H9 (cell line): ENCODE results near the gene MBOAT2. TPM values are rescaled to one million over a fixed set of nuclear protein-coding genes. Genes with fewer than 3 reads are reported as not detected.

ENCODE experiments used
- DNase-seq: peaks from one replicate; pipeline ENCODE4 v3.0.0-alpha.2; 2017
- H2AFZ ChIP-seq: one replicate; pipeline ENCODE4 v1.6.1; 2013; ENCODE audit warnings: mild to moderate bottlenecking, low read length, control low read depth, moderate library complexity
- H2AK5ac ChIP-seq: 2 replicates; pipeline ENCODE4 v1.6.1; 2013; ENCODE audit warnings: low read length, control low read depth, mixed read lengths; ENCODE audit not compliant: insufficient read length
- H2BK120ac ChIP-seq: one replicate; pipeline ENCODE4 v1.6.1; 2013; ENCODE audit warnings: low read depth, mild to moderate bottlenecking, low read length, control low read depth, inconsistent platforms; ENCODE audit not compliant: poor library complexity, severe bottlenecking
- H2BK12ac ChIP-seq: 2 replicates; pipeline ENCODE4 v1.6.1; 2013; ENCODE audit warnings: low read length, control low read depth, mixed read lengths, low read depth; ENCODE audit not compliant: insufficient read length
- H2BK15ac ChIP-seq: 2 replicates; pipeline ENCODE4 v1.6.1; 2013; ENCODE audit warnings: low read depth, low read length, control low read depth
- H2BK20ac ChIP-seq: one replicate; pipeline ENCODE4 v1.6.1; 2013; ENCODE audit warnings: low read depth, mild to moderate bottlenecking, low read length, control low read depth, inconsistent platforms; ENCODE audit not compliant: poor library complexity, severe bottlenecking
- H2BK5ac ChIP-seq: 2 replicates; pipeline ENCODE4 v1.6.1; 2013; ENCODE audit warnings: low read length, control low read depth, mixed read lengths; ENCODE audit not compliant: insufficient read length
- H3K14ac ChIP-seq: 2 replicates; pipeline ENCODE4 v1.6.1; 2013; ENCODE audit warnings: low read length, control low read depth; ENCODE audit not compliant: insufficient read depth
- H3K18ac ChIP-seq: 2 replicates; pipeline ENCODE4 v1.6.1; 2013; ENCODE audit warnings: low read depth, mild to moderate bottlenecking, mixed read lengths, low read length, control low read depth; ENCODE audit not compliant: insufficient read length
- H3K23ac ChIP-seq: 2 replicates; pipeline ENCODE4 v1.6.1; 2013; ENCODE audit warnings: low read length, control low read depth, mixed read lengths, low read depth; ENCODE audit not compliant: insufficient read length
- H3K23me2 ChIP-seq: 2 replicates; pipeline ENCODE4 v1.6.1; 2013; ENCODE audit warnings: low read depth, mild to moderate bottlenecking, mixed read lengths, low read length, control low read depth; ENCODE audit not compliant: insufficient read length, poor library complexity, severe bottlenecking
- H3K27ac ChIP-seq: 2 replicates; pipeline ENCODE4 v1.5.1; 2013; ENCODE audit warnings: low read length, control low read depth, mixed read lengths, low read depth; ENCODE audit not compliant: insufficient read length
- H3K27me3 ChIP-seq: 2 replicates; pipeline ENCODE4 v1.6.1; 2013; ENCODE audit warnings: low read length, control low read depth, inconsistent platforms; ENCODE audit not compliant: insufficient read depth
- H3K4ac ChIP-seq: 2 replicates; pipeline ENCODE4 v1.6.1; 2013; ENCODE audit warnings: low read depth, mild to moderate bottlenecking, control low read depth, inconsistent platforms, low read length, moderate library complexity
- H3K4me1 ChIP-seq: 2 replicates; pipeline ENCODE4 v1.6.1; 2013; ENCODE audit warnings: low read length, control low read depth, inconsistent platforms; ENCODE audit not compliant: insufficient read depth
- H3K4me2 ChIP-seq: 2 replicates; pipeline ENCODE4 v1.6.1; 2013; ENCODE audit warnings: low read length, control low read depth, mixed read lengths; ENCODE audit not compliant: insufficient read length, insufficient read depth
- H3K56ac ChIP-seq: 2 replicates; pipeline ENCODE4 v1.6.1; 2013; ENCODE audit warnings: low read depth, mild to moderate bottlenecking, mixed read lengths, low read length, control low read depth; ENCODE audit not compliant: insufficient read length
- H3K79me1 ChIP-seq: 2 replicates; pipeline ENCODE4 v1.6.1; 2013; ENCODE audit warnings: low read depth, mild to moderate bottlenecking, moderate library complexity, low read length, control low read depth, inconsistent platforms; ENCODE audit not compliant: insufficient read depth, poor library complexity, severe bottlenecking
- H3K79me2 ChIP-seq: 2 replicates; pipeline ENCODE4 v1.6.1; 2013; ENCODE audit warnings: low read length, control low read depth, inconsistent platforms; ENCODE audit not compliant: insufficient read depth
- H3K9ac ChIP-seq: 2 replicates; pipeline ENCODE4 v1.6.1; 2013; ENCODE audit warnings: low read length, control low read depth, mixed read lengths; ENCODE audit not compliant: insufficient read length; ENCODE audit errors: extremely low read depth
- H3K9me3 ChIP-seq: one replicate; pipeline ENCODE4 v1.6.1; 2013; ENCODE audit warnings: low read depth, low read length, inconsistent platforms; ENCODE audit not compliant: control insufficient read depth
- H3T11ph ChIP-seq: one replicate; pipeline ENCODE4 v1.6.1; 2013; ENCODE audit warnings: mild to moderate bottlenecking, low read length, control low read depth, inconsistent platforms
- H4K20me1 ChIP-seq: one replicate; pipeline ENCODE4 v1.6.1; 2013; ENCODE audit not compliant: control insufficient read depth, insufficient read length, insufficient read depth
- H4K5ac ChIP-seq: 2 replicates; pipeline ENCODE4 v1.6.1; 2013; ENCODE audit warnings: low read depth, mild to moderate bottlenecking, mixed read lengths, low read length, control low read depth; ENCODE audit not compliant: insufficient read length
- H4K8ac ChIP-seq: replicated peaks from 2 replicates; pipeline ENCODE4 v1.6.1; 2013; ENCODE audit warnings: low read length, control low read depth, mixed read lengths, low read depth; ENCODE audit not compliant: insufficient read length
- H4K91ac ChIP-seq: 2 replicates; pipeline ENCODE4 v1.6.1; 2013; ENCODE audit warnings: low read depth, mild to moderate bottlenecking, moderate library complexity, mixed read lengths, low read length, control low read depth; ENCODE audit not compliant: insufficient read length
- H3K27ac Mint-ChIP-seq, 3 experiments: 2 replicates in 2 of 3; 3 replicates in 1 of 3; pipeline ENCODE4 v1.8.0; 2020 to 2021; ENCODE audit warnings: mixed read lengths in 3 of 3, mild to moderate bottlenecking in 1 of 3, moderate library complexity in 1 of 3
- H3K27me3 Mint-ChIP-seq: 2 replicates; pipeline ENCODE4 v1.8.0; 2021; ENCODE audit warnings: low read depth, mild to moderate bottlenecking, moderate library complexity, mixed read lengths
- H3K36me3 Mint-ChIP-seq, 3 experiments: 2 replicates in 2 of 3; 3 replicates in 1 of 3; pipeline ENCODE4 v1.8.0; 2020 to 2021; ENCODE audit warnings: low read depth in 3 of 3, mixed read lengths in 3 of 3; ENCODE audit not compliant: insufficient read depth in 1 of 3
- H3K4me1 Mint-ChIP-seq, 2 experiments: 2 replicates each; pipeline ENCODE4 v1.8.0; 2020; ENCODE audit warnings: mixed read lengths in 2 of 2
- H3K4me3 Mint-ChIP-seq, 2 experiments: 2 replicates in 1 of 2; 3 replicates in 1 of 2; pipeline ENCODE4 v1.8.0; 2020 to 2021; ENCODE audit warnings: mild to moderate bottlenecking in 2 of 2, mixed read lengths in 2 of 2, moderate library complexity in 1 of 2
- H3K9me3 Mint-ChIP-seq, 2 experiments: 2 replicates in 1 of 2; 3 replicates in 1 of 2; pipeline ENCODE4 v1.8.0; 2020; ENCODE audit warnings: mild to moderate bottlenecking in 2 of 2, mixed read lengths in 2 of 2, moderate library complexity in 1 of 2
- WGBS: extraction: QIAGEN DNeasy Blood & Tissue Kit; methylation state at CpG from one replicate; pipeline ENCODE4 v1.1.7; 2013; ENCODE audit warnings: missing lambda C conversion rate, low lambda C conversion rate, mixed read lengths; ENCODE audit not compliant: insufficient read length; ENCODE audit errors: extremely low coverage; 5-methylcytosine and 5-hydroxymethylcytosine counted together
- total RNA-seq: library from RNA; stranded (reverse); gene quantifications from 2 replicates; pipeline ENCODE4 v1.2.1, GENCODE V29; 2021
- TF ChIP-seq, protein P1 (sequence below): fragments of 200-600 bp; sonication (generic); conservative IDR thresholded peaks from 3 replicates; pipeline ENCODE4 v1.8.0; 2021; ENCODE audit warnings: antibody characterized with exemption, mild to moderate bottlenecking

Gene MBOAT2
- total RNA-seq, 1 experiment from 2014 or later, result 20.2 TPM

DNA sequence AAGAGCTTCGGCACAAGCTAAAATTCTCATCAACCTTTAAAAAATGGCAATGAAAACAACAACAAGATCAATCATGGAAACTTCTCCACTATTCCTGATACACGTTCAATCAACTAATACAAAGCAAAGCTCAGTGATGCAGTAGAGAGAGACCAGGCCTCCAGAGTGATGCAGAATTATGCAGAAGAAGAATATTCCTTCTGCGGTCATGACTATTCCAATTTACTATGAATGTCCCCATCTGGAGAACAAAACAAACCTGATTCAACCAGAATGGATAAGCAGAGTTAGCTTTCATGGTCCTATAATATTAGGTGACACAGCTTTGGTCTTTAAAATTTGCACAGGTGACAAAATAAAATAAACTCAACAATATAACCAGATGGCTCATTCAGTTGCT, 12.5 kb upstream of the MBOAT2 start:
- Histone ChIP-seq H3K4me1 (no peaks in the 10 kb centered on the region), H2BK15ac (no peak overlapping the region), H3K9ac (no peak overlapping the region), H2AFZ (no peak overlapping the region), H3K18ac (no peak overlapping the region), H3T11ph (no peak overlapping the region), H3K27me3 (no peaks in the 10 kb centered on the region), H2BK5ac (no peak overlapping the region), H3K79me2 (no peaks in the 10 kb centered on the region), H2BK120ac (no peak overlapping the region), H3K23me2 (no peaks in the 10 kb centered on the region), H3K9me3 (no peaks in the 10 kb centered on the region), H4K91ac (no peak overlapping the region), H2BK20ac (no peak overlapping the region), H4K8ac (no peak overlapping the region), H3K4me2 (no peak overlapping the region), H3K14ac (no peak overlapping the region), H3K56ac (no peak overlapping the region), H2AK5ac (no peak overlapping the region), H3K4ac (no peak overlapping the region), H3K27ac (no peak overlapping the region), H3K23ac (no peak overlapping the region), H4K5ac (no peak overlapping the region), H2BK12ac (no peak overlapping the region), H4K20me1 (no peaks in the 10 kb centered on the region), H3K79me1 (no peaks in the 10 kb centered on the region)
- H3K27me3 Mint-ChIP-seq, result peaks cover 2% of the 10 kb centered on the region
- H3K4me1 Mint-ChIP-seq, result no peaks in the 10 kb centered on the region
- H3K4me3 Mint-ChIP-seq, result no peak overlapping the region
- DNase-seq, result no peak
- TF ChIP-seq, protein P1, sequence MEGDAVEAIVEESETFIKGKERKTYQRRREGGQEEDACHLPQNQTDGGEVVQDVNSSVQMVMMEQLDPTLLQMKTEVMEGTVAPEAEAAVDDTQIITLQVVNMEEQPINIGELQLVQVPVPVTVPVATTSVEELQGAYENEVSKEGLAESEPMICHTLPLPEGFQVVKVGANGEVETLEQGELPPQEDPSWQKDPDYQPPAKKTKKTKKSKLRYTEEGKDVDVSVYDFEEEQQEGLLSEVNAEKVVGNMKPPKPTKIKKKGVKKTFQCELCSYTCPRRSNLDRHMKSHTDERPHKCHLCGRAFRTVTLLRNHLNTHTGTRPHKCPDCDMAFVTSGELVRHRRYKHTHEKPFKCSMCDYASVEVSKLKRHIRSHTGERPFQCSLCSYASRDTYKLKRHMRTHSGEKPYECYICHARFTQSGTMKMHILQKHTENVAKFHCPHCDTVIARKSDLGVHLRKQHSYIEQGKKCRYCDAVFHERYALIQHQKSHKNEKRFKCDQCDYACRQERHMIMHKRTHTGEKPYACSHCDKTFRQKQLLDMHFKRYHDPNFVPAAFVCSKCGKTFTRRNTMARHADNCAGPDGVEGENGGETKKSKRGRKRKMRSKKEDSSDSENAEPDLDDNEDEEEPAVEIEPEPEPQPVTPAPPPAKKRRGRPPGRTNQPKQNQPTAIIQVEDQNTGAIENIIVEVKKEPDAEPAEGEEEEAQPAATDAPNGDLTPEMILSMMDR, result no peak
- WGBS, result no CpG with 5 or more reads among the region's 3 CpGs
- H3K36me3 Mint-ChIP-seq, result no peaks in the 10 kb centered on the region
- H3K9me3 Mint-ChIP-seq, result no peaks in the 10 kb centered on the region
- H3K27ac Mint-ChIP-seq, result no peak overlapping the region
